Astrocyte (in vitro differentiated cells and primary cell): ENCODE data around the gene ASCC2. TPM values are rescaled to one million over a fixed set of nuclear protein-coding genes. Genes with fewer than 3 reads are reported as not detected.

Experiments
- DNase-seq: peaks from one replicate; pipeline ENCODE4 v3.0.0-alpha.2; 2010; ENCODE audit warnings: low read depth
- FAIRE-seq: peaks from 2 replicates; lab custom pipeline; 2011; peaks lifted over from hg19 to GRCh38; lab: Jason Lieb, UNC
- H2AFZ ChIP-seq: 2 replicates; pipeline ENCODE4 v1.6.0; 2012; ENCODE audit warnings: low read depth, low read length, inconsistent platforms
- H3K27ac ChIP-seq: 2 replicates; pipeline ENCODE4 v1.5.1; 2011; ENCODE audit warnings: low read depth, low read length, inconsistent platforms
- H3K27me3 ChIP-seq: 2 replicates; pipeline ENCODE4 v1.6.0; 2011; ENCODE audit warnings: low read length, inconsistent platforms; ENCODE audit not compliant: insufficient read depth
- H3K36me3 ChIP-seq: 2 replicates; pipeline ENCODE4 v1.5.1; 2011; ENCODE audit warnings: low read length, inconsistent platforms; ENCODE audit not compliant: insufficient read depth
- H3K4me1 ChIP-seq: 2 replicates; pipeline ENCODE4 v1.5.1; 2011; ENCODE audit warnings: low read length, inconsistent platforms; ENCODE audit not compliant: insufficient read depth
- H3K4me2 ChIP-seq: 2 replicates; pipeline ENCODE4 v1.6.0; 2012; ENCODE audit warnings: low read length, inconsistent platforms
- H3K4me3 ChIP-seq: 2 replicates; pipeline ENCODE4 v1.5.1; 2011; ENCODE audit warnings: low read depth, mild to moderate bottlenecking, low read length, inconsistent platforms; ENCODE audit not compliant: insufficient read depth
- H3K79me2 ChIP-seq: 2 replicates; pipeline ENCODE4 v1.6.0; 2012; ENCODE audit warnings: mild to moderate bottlenecking, low read length, inconsistent platforms; ENCODE audit not compliant: insufficient read depth
- H3K9ac ChIP-seq: 2 replicates; pipeline ENCODE4 v1.6.0; 2012; ENCODE audit warnings: mild to moderate bottlenecking, low read length, inconsistent platforms
- H3K9me3 ChIP-seq: 2 replicates; pipeline ENCODE4 v1.5.1; 2012; ENCODE audit warnings: low read depth, mild to moderate bottlenecking, low read length, inconsistent platforms; ENCODE audit not compliant: insufficient read depth
- H4K20me1 ChIP-seq: 2 replicates; pipeline ENCODE4 v1.6.0; 2012; ENCODE audit warnings: low read length, inconsistent platforms; ENCODE audit not compliant: insufficient read depth
- H3K27ac Mint-ChIP-seq: one replicate; pipeline ENCODE4 v1.8.0; 2021; ENCODE audit warnings: mild to moderate bottlenecking, mixed read lengths; ENCODE audit not compliant: unreplicated experiment
- H3K27me3 Mint-ChIP-seq: one replicate; pipeline ENCODE4 v1.8.0; 2021; ENCODE audit warnings: low read depth, mixed read lengths; ENCODE audit not compliant: unreplicated experiment
- H3K36me3 Mint-ChIP-seq: one replicate; pipeline ENCODE4 v1.8.0; 2021; ENCODE audit warnings: low read depth, mixed read lengths; ENCODE audit not compliant: unreplicated experiment
- H3K4me1 Mint-ChIP-seq: one replicate; pipeline ENCODE4 v1.8.0; 2021; ENCODE audit warnings: low read depth, mixed read lengths; ENCODE audit not compliant: unreplicated experiment
- H3K4me3 Mint-ChIP-seq: one replicate; pipeline ENCODE4 v1.8.0; 2021; ENCODE audit warnings: mild to moderate bottlenecking, moderate library complexity, mixed read lengths; ENCODE audit not compliant: unreplicated experiment
- H3K9me3 Mint-ChIP-seq: one replicate; pipeline ENCODE4 v1.8.0; 2021; ENCODE audit warnings: mild to moderate bottlenecking, mixed read lengths; ENCODE audit not compliant: unreplicated experiment
- CTCF ChIP-seq: IDR thresholded peaks from 2 replicates; pipeline ENCODE4 v1.5.1; 2011; ENCODE audit warnings: low read depth, mild to moderate bottlenecking, inconsistent platforms, low read length, moderate library complexity; ENCODE audit not compliant: insufficient read depth
- EZH2 ChIP-seq: IDR thresholded peaks from 2 replicates; pipeline ENCODE4 v1.6.1; 2012; ENCODE audit warnings: mild to moderate bottlenecking, low read length, inconsistent platforms; ENCODE audit not compliant: insufficient read depth
- total RNA-seq: library from RNA; stranded (reverse); gene quantifications from 2 replicates; pipeline ENCODE4 v1.2.1, GENCODE V29; 2021

ASCC2 gene
- total RNA-seq, 1 donor from 2014 or later, result 71.2 TPM

GRCh38 chr22:29816980-29817379 lies 21.1 kb downstream of the ASCC2 start:
- no peaks in the 10 kb centered on the region for H3K79me2 ChIP-seq
- Mint-ChIP-seq H3K4me3 (no peak overlapping the region), H3K27ac (no peak overlapping the region), H3K36me3 (peaks cover 44% of the 10 kb centered on the region), H3K4me1 (peaks cover 5% of the 10 kb centered on the region), H3K27me3 (no peaks in the 10 kb centered on the region), H3K9me3 (no peaks in the 10 kb centered on the region)
- DNase-seq (no peak), FAIRE-seq (no peak)
- H2AFZ ChIP-seq, result no peak overlapping the region
- H3K4me2 ChIP-seq, result no peak overlapping the region
- H3K4me1 ChIP-seq, result peaks cover 11% of the 10 kb centered on the region
- H4K20me1 ChIP-seq, result peaks cover 4% of the 10 kb centered on the region
- H3K4me3 ChIP-seq, result no peak overlapping the region
- no peak overlapping the region for H3K27ac ChIP-seq
- H3K9me3 ChIP-seq, result no peaks in the 10 kb centered on the region
- H3K9ac ChIP-seq, result no peak overlapping the region
- no peaks in the 10 kb centered on the region for H3K27me3 ChIP-seq
- H3K36me3 ChIP-seq, result peaks cover 40% of the 10 kb centered on the region
- TF ChIP-seq CTCF (no peak), EZH2 (no peak)

- no peaks in the 10 kb centered on the region for H3K27me3 ChIP-seq
- no peak overlapping the region for H3K4me3 ChIP-seq
- no peaks in the 10 kb centered on the region for H3K9me3 ChIP-seq
- Mint-ChIP-seq H3K4me3 (no peak overlapping the region), H3K36me3 (peaks cover 42% of the 10 kb centered on the region), H3K27me3 (no peaks in the 10 kb centered on the region), H3K9me3 (no peaks in the 10 kb centered on the region), H3K27ac (no peak overlapping the region), H3K4me1 (peaks cover 5% of the 10 kb centered on the region)
- no peak for FAIRE-seq
- TF ChIP-seq EZH2 (no peak), CTCF (no peak)
- H2AFZ ChIP-seq, result no peak overlapping the region
- no peak for DNase-seq
- H3K36me3 ChIP-seq, result peaks cover 40% of the 10 kb centered on the region
- peaks cover 4% of the 10 kb centered on the region for H4K20me1 ChIP-seq
- no peak overlapping the region for H3K27ac ChIP-seq
- no peak overlapping the region for H3K4me2 ChIP-seq
- peaks cover 7% of the 10 kb centered on the region for H3K4me1 ChIP-seq
- no peak overlapping the region for H3K9ac ChIP-seq
- H3K79me2 ChIP-seq, result no peaks in the 10 kb centered on the region
These were observed 21.5 kb downstream of the ASCC2 start for GRCh38 chr22:29816539-29816938.

- Mint-ChIP-seq H3K4me3 (no peak overlapping the region), H3K27ac (no peak overlapping the region), H3K36me3 (peaks cover 39% of the 10 kb centered on the region), H3K27me3 (no peaks in the 10 kb centered on the region), H3K4me1 (peaks cover 3% of the 10 kb centered on the region), H3K9me3 (no peaks in the 10 kb centered on the region)
- Histone ChIP-seq H3K27me3 (no peaks in the 10 kb centered on the region), H3K9ac (no peak overlapping the region), H3K79me2 (no peaks in the 10 kb centered on the region), H3K36me3 (peaks cover 42% of the 10 kb centered on the region), H3K27ac (no peak overlapping the region), H2AFZ (no peak overlapping the region), H3K4me1 (peaks cover 3% of the 10 kb centered on the region), H4K20me1 (peaks cover 3% of the 10 kb centered on the region), H3K4me3 (no peak overlapping the region), H3K4me2 (no peak overlapping the region), H3K9me3 (no peaks in the 10 kb centered on the region)
- TF ChIP-seq CTCF (no peak), EZH2 (no peak)
- DNase-seq (no peak), FAIRE-seq (no peak)
These were observed 21.9 kb downstream of the ASCC2 start for GRCh38 chr22:29816128-29816527.
